T47D (cell line): ENCODE results near the gene PNMA5.

Source experiments
- DNase-seq, 2 experiments: peaks; one replicate each; pipeline versions ENCODE4 v3.0.0 to v3.0.0-alpha.2; 2011 to 2012; ENCODE audit warnings: low read depth in 1 of 2, low spot score in 1 of 2
- JUND ChIP-seq: IDR thresholded peaks from 2 replicates; pipeline ENCODE4 v1.6.1; 2012; ENCODE audit warnings: low read depth
- in situ Hi-C: cut with HindIII; loops from 2 replicates; pipeline ENCODE4 v1.10.0; 2016; ENCODE audit warnings: low sequenced_read_pairs, low pct_unique_long_range_greater_than_20kb

Gene PNMA5

GRCh38 chrX:152946681-152947080, 47.2 kb downstream of the PNMA5 start:
- DNase-seq = no peak
- TF ChIP-seq JUND = no peak
- in situ Hi-C loops = no loop called here

- in situ Hi-C loops = no loop called here
- TF ChIP-seq JUND = no peak
- no peak for DNase-seq
Measured at GRCh38 chrX:152945021-152945979, 48.6 kb downstream of the PNMA5 start.

GRCh38 chrX:152943826-152944225, 50.1 kb downstream of the PNMA5 start:
- in situ Hi-C loops = no loop called here
- TF ChIP-seq JUND = no peak
- no peak for DNase-seq

GRCh38 chrX:152942077-152942442, 51.9 kb downstream of the PNMA5 start:
- in situ Hi-C loops = no loop called here
- no peak for DNase-seq
- no peak for TF ChIP-seq JUND

- peak; percentile 57 to 91 for DNase-seq
- no peak for TF ChIP-seq JUND
- in situ Hi-C loops = no loop called here
Measured at GRCh38 chrX:152941328-152942076, 52.4 kb downstream of the PNMA5 start.
